ENCODE data around the gene DDX50.
"Not testable (repeated sequence)": the region's sequence is repeated elsewhere in the genome, so short reads cannot be mapped to it uniquely, and the experiment has no call there.

DDX50 gene

GRCh38 chr10:68900427-68901104 lies 549 bp upstream of the DDX50 start:
- DNase-seq (ENCODE audit: low spot score): peak; percentile 4

- no peak for DNase-seq (ENCODE audit: low spot score)
Observed at GRCh38 chr10:68902382-68902781, 1.3 kb downstream of the DDX50 start.

GRCh38 chr10:68924593-68924992 lies 23.5 kb downstream of the DDX50 start:
- no peak for DNase-seq (ENCODE audit: low spot score)

GRCh38 chr10:68925489-68925888 lies 24.4 kb downstream of the DDX50 start:
- DNase-seq (ENCODE audit: low spot score): no peak

GRCh38 chr10:68929157-68929556 lies 28.0 kb downstream of the DDX50 start:
- not testable (repeated sequence) for DNase-seq (ENCODE audit: low spot score)

- DNase-seq (ENCODE audit: low spot score): not testable (repeated sequence)
Observed at GRCh38 chr10:68929888-68930287, 28.8 kb downstream of the DDX50 start.

GRCh38 chr10:68932860-68933259 lies 31.7 kb downstream of the DDX50 start:
- not testable (repeated sequence) for DNase-seq (ENCODE audit: low spot score)

GRCh38 chr10:68934994-68935393 lies 33.9 kb downstream of the DDX50 start:
- no peak for DNase-seq (ENCODE audit: low spot score)

GRCh38 chr10:68938117-68938516 lies 37.0 kb downstream of the DDX50 start:
- no peak for DNase-seq (ENCODE audit: low spot score)

- no peak for DNase-seq (ENCODE audit: low spot score)
Observed at GRCh38 chr10:68938884-68939283, 37.8 kb downstream of the DDX50 start.

- DNase-seq (ENCODE audit: low spot score): not testable (repeated sequence)
Observed at GRCh38 chr10:68940917-68941316, 39.8 kb downstream of the DDX50 start.

GRCh38 chr10:68950598-68950997 lies 49.5 kb downstream of the DDX50 start:
- DNase-seq (ENCODE audit: low spot score): no peak

GRCh38 chr10:68954904-68955303 lies 53.8 kb downstream of the DDX50 start:
- DNase-seq (ENCODE audit: low spot score): no peak

GRCh38 chr10:68955355-68955831 lies 54.3 kb downstream of the DDX50 start:
- DNase-seq (ENCODE audit: low spot score): no peak

GRCh38 chr10:68955832-68956532 lies 54.9 kb downstream of the DDX50 start, which contains the start of gene DDX21:
Gene DDX21, plus strand, starts transcription at chr10:68956170. Its CDS starts 56 bp downstream, at chr10:68956226.
- DNase-seq (ENCODE audit: low spot score): peak; percentile 95

- DNase-seq (ENCODE audit: low spot score): peak; percentile 12
Observed at GRCh38 chr10:68957284-68957615, 56.1 kb downstream of the DDX50 start.

- no peak for DNase-seq (ENCODE audit: low spot score)
Observed at GRCh38 chr10:68957654-68958053, 56.5 kb downstream of the DDX50 start.

GRCh38 chr10:68959695-68960527 lies 58.8 kb downstream of the DDX50 start:
- DNase-seq (ENCODE audit: low spot score): no peak

- no peak for DNase-seq (ENCODE audit: low spot score)
Observed at GRCh38 chr10:68963151-68963550, 62.0 kb downstream of the DDX50 start.

- no peak for DNase-seq (ENCODE audit: low spot score)
Observed at GRCh38 chr10:68973975-68974374, 72.9 kb downstream of the DDX50 start.

GRCh38 chr10:68975936-68976473 lies 74.9 kb downstream of the DDX50 start:
- DNase-seq (ENCODE audit: low spot score): not testable (repeated sequence)

- not testable (repeated sequence) for DNase-seq (ENCODE audit: low spot score)
Observed at GRCh38 chr10:68979738-68980137, 78.6 kb downstream of the DDX50 start.
